GM12891 (cell line): ENCODE data around the gene UMAD1.

Experiments
- PAX5 ChIP-seq: IDR thresholded peaks from 2 replicates; pipeline ENCODE4 v1.6.1; 2011; ENCODE audit warnings: low read length, moderate library complexity, mild to moderate bottlenecking; ENCODE audit not compliant: insufficient read depth, severe bottlenecking
- POLR2A ChIP-seq: IDR thresholded peaks from 2 replicates; pipeline ENCODE4 v1.6.1; 2011; ENCODE audit warnings: low read depth, low read length, control low read depth
- POLR2AphosphoS5 ChIP-seq: IDR thresholded peaks from 2 replicates; pipeline ENCODE4 v1.6.1; 2011; ENCODE audit warnings: low read depth, low read length, control low read depth
- POU2F2 ChIP-seq: IDR thresholded peaks from 2 replicates; pipeline ENCODE4 v1.6.1; 2011; ENCODE audit warnings: low read depth, mild to moderate bottlenecking, control low read depth, low read length, moderate library complexity
- SPI1 ChIP-seq: IDR thresholded peaks from 2 replicates; pipeline ENCODE4 v1.6.1; 2011; ENCODE audit warnings: low read depth, low read length, control low read depth
- TAF1 ChIP-seq: IDR thresholded peaks from 2 replicates; pipeline ENCODE4 v1.6.1; 2011; ENCODE audit warnings: low read depth, low read length, control low read depth

- TF ChIP-seq POLR2A (no peak), POLR2AphosphoS5 (no peak), TAF1 (no peak), PAX5 (no peak), POU2F2 (no peak), SPI1 (no peak)
These were observed 12.1 kb upstream of the UMAD1 start for GRCh38 chr7:7628476-7628875.
